ENCODE measurements around the gene RGL4.
"Not testable (repeated sequence)": the region's sequence is repeated elsewhere in the genome, so short reads cannot be mapped to it uniquely, and the experiment has no call there.

The RGL4 gene, protein sequence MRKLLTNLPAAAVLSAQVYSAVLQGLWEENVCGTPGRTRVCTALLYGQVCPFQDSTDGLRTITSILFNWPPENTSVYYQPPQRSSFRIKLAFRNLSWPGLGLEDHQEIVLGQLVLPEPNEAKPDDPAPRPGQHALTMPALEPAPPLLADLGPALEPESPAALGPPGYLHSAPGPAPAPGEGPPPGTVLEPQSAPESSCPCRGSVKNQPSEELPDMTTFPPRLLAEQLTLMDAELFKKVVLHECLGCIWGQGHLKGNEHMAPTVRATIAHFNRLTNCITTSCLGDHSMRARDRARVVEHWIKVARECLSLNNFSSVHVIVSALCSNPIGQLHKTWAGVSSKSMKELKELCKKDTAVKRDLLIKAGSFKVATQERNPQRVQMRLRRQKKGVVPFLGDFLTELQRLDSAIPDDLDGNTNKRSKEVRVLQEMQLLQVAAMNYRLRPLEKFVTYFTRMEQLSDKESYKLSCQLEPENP

DNA sequence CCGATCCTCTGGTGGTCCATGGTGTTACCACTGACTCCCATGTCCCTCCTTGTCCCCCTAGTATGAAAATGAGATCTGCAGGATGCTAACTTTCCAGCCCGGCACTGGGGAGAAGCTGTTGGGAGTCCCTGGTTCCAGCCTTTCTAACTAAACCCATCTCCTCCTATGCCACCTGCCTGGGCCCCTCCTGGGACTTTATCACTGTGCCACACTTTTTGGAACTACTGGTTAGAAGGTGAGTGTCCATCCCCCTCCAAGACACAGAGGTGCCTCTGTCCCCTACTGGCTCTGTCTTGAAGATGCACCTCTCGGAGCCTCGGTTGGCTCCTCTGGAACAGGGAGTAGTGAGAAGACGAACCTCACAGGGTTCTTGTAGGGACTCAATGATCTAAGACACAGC, at the start of gene RGL4:
Gene RGL4, plus strand, starts transcription at position 301 of the 400 bp plus-strand sequence. CDS start 1,018 bp downstream, outside the sequence.
- no peak for DNase-seq (ENCODE audit: low read depth in 2 of 2)

DNA sequence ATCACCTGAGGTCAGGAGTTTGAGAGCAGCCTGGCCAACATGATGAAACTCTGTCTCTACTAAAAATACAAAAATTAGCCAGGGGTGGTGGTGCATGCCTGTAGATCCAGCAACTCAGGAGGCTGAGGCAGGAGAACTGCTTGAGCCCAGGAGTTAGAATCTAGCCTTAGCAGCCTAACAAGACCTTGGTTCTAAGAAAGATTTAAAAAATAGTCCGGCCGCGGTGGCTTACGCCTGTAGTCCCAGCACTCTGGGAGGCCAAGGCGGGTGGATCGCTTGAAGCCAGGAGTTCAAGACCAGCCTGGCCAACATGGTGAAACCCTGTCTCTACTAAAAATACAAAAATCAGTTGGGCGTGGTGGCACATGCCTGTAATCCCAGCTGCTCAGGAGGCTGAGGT, 44.3 kb upstream of the RGL4 start:
- not testable (repeated sequence) for DNase-seq (ENCODE audit: low read depth in 2 of 2)

DNA sequence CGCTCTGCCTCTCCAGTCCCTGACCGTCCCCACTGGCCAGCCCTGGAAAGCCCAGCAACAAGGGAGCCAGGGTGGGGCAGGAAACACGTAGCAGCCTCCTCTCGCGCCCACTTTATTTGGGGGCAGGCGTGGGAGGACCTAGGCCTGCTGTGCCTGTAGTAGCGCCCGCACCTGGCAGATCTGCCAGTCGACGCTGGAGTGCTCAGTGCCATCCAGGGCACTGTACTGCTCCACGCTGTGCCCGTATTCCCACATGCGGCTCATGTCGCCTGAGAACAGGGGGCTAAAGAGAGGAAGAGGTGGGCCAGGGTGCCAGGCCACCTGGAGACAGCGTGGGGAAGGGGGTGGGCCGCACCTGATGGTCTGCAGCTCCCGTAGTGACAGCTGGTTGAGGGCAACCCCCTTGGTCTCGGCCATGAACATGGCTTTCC, 41.7 kb upstream of the RGL4 start:
- no peak for DNase-seq (ENCODE audit: low read depth in 2 of 2)

DNA sequence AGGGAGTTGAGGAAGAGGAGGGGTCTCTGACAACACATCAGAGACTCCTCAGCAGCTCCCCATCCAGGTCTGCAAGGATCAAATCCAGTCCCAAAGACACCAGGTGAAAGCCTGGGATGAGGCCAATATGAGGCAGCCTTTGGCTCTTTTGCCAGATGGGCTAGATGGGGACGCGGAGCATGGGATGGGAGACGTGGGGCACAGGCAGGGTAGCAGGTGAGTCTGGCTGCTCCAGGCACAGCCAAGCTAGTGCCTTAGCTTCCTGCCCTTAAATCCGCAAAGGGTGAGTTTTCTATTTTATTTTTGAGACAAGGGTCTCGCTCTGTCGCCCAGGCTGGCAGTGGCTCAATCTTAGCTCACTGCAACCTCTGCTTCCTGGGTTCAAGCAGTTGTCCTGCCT, 39.1 kb upstream of the RGL4 start:
- DNase-seq (ENCODE audit: low read depth in 2 of 2): no peak

DNA sequence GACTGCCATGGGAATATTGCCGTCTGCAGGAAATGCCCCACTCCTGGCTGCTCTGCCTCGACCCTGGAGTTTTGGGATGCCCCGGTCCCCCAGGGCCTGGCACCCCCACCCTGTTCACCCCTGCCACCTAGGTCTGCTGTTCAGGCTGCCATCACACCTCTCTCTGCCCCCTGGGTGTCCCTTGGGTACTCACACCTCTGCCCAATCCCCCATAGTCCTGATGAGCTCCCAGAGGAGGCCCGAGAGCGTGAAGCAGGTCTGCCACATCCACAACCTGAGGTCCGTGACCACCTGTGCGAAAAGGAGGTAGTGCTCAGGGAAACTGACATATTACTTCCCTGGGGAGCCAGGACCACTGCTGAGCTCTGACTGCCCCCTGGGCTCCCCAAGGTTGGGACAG, 38.5 kb upstream of the RGL4 start:
- no peak for DNase-seq (ENCODE audit: low read depth in 2 of 2)

DNA sequence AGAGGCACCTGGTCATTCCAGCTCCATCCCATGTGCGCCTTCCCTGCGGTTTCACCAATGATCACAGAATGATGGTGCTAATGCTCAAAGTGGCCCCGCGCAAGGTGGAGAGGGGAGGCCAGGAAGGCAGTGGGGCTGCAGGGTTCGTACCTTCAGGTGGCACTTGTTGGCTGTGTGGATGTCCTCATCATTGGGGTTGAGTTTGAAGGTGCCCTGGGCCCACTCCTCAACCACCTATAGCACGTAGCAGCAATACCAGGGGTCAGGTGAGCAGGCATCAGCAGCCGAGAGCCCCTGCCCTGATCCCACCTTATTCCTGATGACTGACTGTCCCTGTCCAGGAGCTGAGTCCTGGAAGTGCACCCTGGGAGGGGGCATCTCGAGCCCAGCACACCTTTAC, 38.1 kb upstream of the RGL4 start:
- DNase-seq (ENCODE audit: low read depth in 2 of 2): no peak

DNA sequence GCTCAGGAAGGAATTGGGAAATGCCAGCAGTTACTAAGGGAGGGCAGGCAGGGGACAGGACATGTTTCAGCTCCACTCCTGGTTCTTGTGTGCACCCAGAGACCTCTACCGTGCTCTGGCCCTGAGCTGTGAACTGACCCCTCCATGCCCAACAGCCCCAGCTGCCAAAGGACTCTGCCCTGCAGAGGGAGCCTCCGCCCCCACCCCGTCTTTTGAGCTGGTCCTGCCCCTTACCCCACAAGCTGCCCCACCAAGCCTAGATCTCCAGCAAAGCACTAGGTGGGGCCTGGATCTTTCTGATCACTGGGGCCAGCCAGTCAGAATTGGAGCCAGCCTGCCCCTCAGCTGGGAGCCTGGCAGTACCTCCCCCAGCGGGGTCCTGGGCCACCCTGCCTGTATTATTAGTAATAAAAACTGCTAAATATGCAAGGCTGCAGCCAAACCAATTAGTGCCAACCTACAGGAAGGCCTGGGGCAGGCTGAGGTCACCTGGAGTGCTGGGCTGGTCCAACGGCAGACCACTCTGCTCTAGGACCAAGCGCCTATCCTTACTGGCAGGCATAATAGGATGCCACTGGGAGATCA, 34.8 kb upstream of the RGL4 start:
- DNase-seq (ENCODE audit: low read depth in 2 of 2): no peak

DNA sequence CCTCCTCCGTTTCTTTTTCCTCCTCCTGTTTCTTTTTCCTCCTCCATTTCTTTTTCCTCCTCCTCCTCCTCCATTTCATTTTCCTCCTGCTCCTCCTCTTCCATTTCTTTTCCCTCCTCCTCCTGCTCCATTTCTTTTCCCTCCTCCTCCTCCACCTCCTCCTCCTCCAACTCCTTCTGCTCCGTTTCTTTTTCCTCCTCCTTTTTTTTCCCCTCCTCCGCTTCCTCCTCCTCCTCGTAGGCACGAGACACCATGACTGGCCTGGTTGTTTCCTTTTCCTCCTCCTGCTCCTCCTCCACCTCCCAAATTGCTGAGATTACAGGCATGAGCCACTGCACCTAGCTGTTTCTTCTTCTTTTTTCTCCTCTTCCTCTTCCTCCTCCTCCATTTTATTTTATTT, 33.1 kb upstream of the RGL4 start:
- no peak for DNase-seq (ENCODE audit: low read depth in 2 of 2)

DNA sequence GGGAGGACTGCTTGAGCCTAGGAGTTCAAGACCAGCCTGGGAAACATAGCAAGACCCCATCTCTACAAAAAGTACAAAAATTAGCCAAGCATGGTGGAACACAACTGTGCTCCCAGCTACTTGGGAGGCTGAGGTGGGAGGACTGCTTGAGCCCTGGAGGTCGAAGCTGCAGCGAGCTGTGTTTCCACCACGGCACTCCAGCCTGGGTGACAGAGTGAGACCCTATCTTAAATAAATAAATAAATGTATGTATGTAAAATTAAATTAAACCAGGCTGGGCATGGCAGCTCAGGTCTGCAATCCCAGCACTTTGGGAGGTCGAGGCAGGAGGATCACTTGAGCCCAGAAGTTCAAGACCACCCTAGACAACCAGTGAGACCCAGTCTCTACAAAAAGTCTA, 30.4 kb upstream of the RGL4 start:
- not testable (repeated sequence) for DNase-seq (ENCODE audit: low read depth in 2 of 2)

DNA sequence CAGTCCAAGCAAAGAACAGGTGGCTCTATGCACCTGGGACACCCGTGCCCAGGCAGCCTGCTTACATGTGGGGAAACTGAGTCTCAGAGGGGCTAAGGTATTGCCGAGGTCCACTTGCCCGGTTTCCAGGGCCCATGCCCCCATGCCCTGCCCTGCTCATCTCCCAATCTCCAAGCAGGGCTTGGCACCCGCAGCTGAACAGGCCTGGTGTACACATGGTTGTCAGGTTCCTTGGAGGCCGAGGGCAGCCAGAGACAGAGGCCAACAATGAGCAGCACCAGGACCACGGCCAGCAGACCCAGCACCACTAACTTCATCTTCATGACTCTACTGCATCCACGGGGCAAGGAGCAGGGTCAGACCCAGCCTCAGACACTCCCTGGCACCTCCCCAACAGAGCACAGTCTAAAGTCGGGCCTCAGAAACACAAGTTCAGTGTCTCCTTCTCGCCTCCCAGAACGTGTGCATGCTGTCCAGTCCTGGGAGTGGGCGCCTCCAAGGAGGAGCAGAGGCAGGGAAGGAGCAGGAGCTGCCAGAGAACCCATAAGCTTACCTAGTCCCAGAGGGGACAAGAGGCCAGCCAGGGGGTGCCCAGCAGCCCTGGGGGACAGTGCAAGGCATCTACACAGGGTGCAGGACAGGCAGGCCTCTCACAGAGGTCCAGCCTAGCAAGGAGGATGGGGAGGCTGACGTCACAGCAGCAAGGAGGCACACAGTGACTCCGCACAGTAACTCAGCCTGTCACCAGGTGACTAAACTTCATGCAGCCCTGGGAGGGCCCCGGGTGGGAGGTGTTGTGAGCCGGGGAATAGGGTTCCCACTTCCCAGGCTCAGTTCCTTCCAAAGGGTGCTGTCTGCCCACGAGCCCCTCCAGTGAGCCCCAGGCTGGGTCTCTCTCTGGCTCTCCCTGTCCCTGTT, 20.2 kb upstream of the RGL4 start:
- no peak for DNase-seq (ENCODE audit: low read depth in 2 of 2)

DNA sequence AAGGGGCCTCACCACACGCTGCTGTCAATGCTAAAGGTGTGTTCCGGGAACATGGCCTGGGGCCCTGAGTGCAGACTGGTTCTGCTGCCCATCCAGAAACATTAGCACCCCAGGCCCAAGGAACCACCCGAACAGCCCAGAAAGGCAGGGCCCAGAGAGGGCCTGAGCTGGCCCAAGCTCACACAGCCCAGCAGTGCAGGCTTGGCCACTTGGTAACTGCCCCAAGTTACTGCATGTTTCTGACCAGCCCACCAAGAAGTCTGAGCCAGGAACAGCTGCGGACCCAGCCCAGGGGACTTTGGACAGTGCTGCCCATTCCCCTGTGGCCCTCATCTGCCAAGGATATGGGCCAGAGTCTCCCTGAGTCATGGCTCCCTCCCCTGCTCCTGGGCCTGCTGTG, 19.4 kb upstream of the RGL4 start:
- not testable (repeated sequence) for DNase-seq (ENCODE audit: low read depth in 2 of 2)

DNA sequence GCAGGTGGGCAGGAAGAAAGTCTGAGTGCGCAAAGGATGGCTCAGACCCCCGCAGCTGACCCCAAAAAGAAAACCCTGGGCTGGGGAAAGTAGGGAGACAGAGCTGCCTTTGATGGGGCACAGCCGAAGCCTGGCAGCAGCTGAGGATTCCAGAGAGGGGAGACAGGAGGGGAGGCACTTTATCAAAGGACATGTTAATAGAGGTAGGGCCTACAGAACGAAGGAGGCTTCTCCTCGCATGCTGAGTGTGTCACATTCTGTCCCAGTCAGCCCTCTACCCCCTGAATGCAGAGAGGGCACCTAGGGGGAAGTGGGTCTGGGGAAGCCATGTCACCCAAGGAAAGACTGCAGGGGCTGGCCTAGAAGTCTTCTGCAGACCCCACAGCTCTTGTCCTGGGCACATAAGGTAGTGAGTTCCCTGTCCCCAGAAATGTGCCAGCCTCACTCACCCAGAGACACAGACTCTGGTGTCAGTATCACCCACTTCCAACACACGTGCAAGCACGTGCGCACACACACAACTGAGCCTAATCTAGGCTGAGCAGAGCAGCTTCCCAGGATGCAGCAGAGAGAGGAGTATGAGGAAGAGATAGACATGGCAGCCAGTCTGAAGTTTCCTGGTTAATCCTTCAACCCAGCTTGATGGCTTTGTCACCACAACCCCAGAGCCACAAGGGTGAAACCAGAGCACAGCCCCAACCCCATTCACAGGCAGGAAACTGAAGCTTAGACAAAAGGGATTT, 18.3 kb upstream of the RGL4 start:
- DNase-seq (ENCODE audit: low read depth in 2 of 2): not testable (repeated sequence)

DNA sequence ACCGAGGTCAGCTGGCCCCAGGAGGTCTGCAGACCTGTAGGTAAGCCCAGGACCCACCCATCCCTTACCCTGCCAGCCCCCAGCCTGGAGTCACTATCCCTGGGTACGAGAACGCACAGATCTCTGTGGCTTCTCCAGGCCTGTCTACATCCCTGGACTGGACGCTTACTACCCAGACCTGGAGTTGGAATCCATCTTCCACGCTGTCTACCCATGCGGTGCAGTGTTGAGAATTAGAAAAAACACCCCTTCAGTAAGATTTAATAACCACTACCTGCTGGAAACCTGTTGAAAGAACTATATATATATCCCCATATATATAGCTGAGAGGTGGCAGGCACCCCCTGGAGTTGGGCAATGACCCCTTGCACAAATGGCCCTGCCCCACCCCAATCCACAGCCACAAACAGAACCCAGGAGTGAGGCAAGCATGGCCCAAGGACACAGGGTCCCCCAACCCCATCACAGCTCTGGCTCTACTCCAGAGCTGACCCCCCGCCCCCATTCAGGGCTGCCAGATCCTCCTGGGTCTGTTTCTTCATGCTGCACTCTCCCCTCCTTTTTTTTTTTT, 17.7 kb upstream of the RGL4 start:
- no peak for DNase-seq (ENCODE audit: low read depth in 2 of 2)

DNA sequence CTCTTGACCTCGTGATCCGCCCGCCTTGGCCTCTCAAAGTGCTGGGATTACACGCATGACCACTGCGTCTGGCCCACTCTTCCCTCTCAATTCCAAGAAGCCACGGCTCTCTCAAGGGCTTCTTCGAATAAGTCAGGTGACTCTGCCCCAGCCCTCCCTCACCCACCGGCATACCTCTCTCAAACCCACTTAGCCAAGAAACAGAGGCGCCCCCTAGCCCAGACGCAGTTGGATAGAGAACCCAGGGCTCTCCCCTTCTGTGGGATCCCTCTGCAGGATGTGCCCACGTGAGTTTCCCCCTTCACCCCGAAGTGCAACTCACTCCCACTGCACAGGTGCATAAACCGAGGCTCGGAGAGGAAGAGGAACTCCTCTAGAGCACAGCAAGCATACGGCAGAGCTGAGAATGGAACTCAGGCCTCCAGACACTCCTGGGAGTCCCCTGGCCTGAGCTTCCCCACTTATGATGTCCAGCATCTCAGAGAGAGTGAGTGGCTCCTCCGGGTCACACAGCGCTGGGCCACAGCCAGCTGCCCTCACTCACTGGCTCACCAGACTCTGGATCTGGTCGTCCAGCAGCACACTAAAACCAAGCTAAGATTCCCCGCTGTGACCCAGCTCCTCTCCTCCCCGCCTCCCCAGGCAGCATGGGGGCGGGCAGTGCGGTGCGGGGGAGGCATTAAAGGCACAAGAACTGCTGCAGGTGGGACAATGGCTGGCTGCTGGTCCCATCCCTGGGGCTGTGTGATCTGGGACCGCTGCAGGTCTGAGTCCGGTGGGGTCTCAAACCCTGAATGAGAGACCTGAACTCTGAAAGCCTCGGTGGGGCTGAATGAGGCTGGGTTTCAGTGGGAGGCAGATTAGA, 16.8 kb upstream of the RGL4 start:
- no peak for DNase-seq (ENCODE audit: low read depth in 2 of 2)

DNA sequence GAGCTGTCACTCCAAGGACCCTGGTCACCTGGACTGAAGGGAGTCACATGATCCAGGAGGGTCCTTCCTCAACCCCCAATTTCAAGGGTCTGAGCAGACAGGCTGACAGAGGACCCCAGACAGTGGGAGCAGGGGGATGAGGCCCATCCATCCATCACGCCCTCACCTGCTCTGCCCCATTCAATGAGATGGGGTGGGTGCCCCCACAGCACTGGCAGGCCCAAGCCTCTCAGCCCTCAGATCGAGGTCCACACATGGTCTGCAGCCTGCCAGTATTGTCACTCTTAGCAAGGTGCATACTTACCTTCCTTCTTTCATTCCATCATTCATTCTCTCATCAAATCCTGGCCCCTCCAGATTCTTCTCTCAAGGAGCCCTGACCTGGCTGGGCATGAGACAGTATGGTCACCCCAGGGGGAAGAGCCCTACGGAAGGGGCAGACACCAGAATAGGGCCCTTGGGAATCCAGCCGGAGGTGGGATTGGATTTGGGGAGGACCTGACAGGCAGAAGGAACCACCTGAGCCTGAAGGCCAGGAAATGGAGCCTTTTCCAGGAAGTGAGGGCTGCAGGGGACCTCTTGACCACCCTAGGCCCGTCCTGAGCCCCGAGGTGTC, 15.8 kb upstream of the RGL4 start:
- not testable (repeated sequence) for DNase-seq (ENCODE audit: low read depth in 2 of 2)

DNA sequence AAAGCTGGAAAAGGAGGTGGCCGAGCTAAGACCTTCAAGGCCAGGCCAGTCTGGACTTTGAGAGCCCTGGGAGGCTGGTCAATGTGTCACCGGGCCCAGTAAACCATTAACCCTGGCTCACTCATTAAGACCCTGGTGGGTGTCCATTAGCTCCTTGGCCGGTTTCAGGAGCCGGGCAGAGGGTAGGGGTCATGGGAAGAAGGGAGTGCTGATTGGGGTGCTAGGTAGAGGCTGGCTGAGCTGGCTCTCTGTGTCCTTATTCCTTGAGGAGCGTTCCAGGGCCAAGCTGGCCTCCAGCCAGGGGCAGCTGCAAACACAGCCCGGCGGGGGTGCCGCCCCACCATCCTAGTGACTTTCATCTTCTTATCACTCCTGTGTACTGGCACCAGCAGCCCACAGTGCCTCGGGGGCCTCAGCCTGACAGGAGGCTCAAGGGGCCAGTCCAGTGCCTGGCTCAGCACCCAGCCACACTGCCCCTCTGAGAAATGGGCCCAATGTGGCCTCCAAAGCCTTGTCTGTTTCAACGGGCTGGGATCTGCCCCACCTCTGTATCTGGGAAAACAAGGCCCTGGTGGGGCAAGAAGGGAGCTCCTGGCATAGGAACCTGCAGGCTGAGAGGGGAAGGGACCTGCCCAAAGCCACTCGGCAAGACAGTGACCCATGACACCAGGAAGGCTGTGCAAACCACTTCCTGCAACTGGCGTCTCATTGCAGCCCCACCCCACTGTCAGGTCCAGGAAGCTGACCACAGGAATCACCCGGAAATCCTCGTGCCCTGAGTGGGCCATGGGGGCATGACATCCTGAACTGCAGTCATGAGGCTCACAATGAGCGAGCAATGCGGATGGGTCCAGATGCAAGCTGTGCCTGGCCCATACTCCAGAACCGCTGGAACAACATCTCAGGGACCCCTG, 15.1 kb upstream of the RGL4 start:
- no peak for DNase-seq (ENCODE audit: low read depth in 2 of 2)

DNA sequence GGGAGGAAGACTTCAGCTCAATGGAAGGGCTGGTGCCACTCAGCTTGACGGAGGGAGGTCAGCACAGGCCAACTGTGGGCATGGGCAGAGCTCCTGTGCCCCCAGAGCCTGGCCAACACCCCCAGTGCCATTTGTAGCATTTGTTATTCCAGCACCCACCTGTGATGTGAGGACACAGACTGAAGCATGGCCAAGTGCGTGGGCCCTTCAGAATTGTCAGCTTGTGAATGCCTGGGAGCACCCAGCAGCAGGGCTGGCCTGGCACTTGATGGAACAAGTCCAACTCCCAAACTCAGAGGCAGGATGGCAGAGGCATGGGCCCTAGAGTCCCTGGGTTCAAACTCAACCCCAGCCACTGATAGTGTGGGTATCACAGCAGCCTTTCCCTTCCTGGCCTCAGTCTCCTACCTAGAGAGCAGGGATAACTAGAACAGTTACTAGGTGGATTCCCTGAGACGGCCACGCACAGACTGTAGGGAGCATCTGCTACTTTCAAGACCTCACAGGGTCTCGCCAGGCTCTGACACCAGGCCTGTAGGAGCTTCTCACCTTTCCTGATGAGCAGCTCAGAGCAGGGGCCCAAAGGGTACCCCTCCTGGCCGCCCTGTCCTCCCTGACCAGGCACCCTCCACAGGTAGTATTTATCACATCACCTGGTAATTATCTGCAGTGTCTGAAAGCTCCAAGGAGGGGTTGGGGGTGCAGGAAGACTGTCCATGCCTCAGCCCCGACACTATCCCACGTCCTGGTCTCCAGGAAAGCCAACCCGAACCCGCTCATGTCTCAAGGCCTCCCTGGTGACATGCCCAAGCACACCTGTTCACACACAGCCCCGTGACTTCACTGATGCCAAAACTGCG, 13.7 kb upstream of the RGL4 start:
- not testable (repeated sequence) for DNase-seq (ENCODE audit: low read depth in 2 of 2)

DNA sequence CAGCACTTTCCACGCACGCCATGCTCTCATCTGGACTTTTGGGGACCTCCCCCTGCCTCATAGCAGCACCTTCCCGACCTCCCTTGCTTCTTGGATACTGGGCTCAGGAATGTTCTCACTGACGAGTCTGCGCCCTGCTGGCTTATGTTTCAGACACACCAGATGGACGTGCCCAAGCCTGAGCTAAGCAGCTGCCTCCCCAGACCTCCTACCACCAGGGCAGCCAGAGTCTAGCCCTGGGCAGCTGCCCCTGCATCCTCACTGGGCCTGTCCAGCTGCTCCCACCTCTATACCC, 13.2 kb upstream of the RGL4 start:
- DNase-seq (ENCODE audit: low read depth in 2 of 2): no peak
